Lower leg skin (tissue), 4 donors: Measurements from ENCODE around the gene DPYD. TPM values are rescaled to one million over a fixed set of nuclear protein-coding genes. Genes with fewer than 3 reads are reported as not detected.

Source experiments
- DNase-seq, 2 donors: peaks; one replicate each; pipeline ENCODE4 v3.0.0-alpha.2; 2019; ENCODE audit warnings: low spot score in 2 of 2
- H3K4me3 ChIP-seq: fragments of 200-600 bp; sonication (generic); 2 replicates; pipeline ENCODE4 v1.5.1; 2017; ENCODE audit warnings: mild to moderate bottlenecking, low read depth; ENCODE audit not compliant: poor library complexity, severe bottlenecking
- CTCF ChIP-seq, 3 donors: fragments of 450-650 bp; IDR thresholded peaks; one replicate each; pipeline ENCODE4 v1.5.1; 2016; ENCODE audit warnings: antibody characterized with exemption in 3 of 3, mild to moderate bottlenecking in 3 of 3, moderate library complexity in 2 of 3
- POLR2A ChIP-seq, 2 donors: fragments of 450-650 bp; IDR thresholded peaks; one replicate each; pipeline ENCODE4 v1.6.1; 2016 to 2017; ENCODE audit warnings: antibody characterized with exemption in 2 of 2, mild to moderate bottlenecking in 1 of 2, moderate library complexity in 1 of 2
- WGBS, 2 donors: methylation state at CpG; one replicate each; pipeline ENCODE4 v1.1.5; 2018; 5-methylcytosine and 5-hydroxymethylcytosine counted together
- intact Hi-C: fragments of 100-400 bp; cut with DNase I; formaldehyde crosslinking; loops from one replicate; pipeline ENCODE4 v1.15.0; 2023; ENCODE audit warnings: low total_unique reads
- total RNA-seq, 4 donors: library from RNA; depleted of rRNA; stranded (reverse); fragments of >200 nt; gene quantifications; one replicate each; pipeline ENCODE4 v1.1.0, GENCODE V29; 2016

DPYD gene
- total RNA-seq, 4 donors from 2014 or later = 10.6 to 16.1 (median 14.6) TPM

- H3K4me3 ChIP-seq = no peak overlapping the region
- DNase-seq = no peak
- TF ChIP-seq POLR2A (IDR thresholded peaks at IDR 0.05) (no peak), CTCF (IDR thresholded peaks at IDR 0.05) (no peak)
- intact Hi-C loops = no loop called here
- WGBS, 2 donors = 86 to 94% methylated on average over 2 of the region's 2 CpGs
These were observed 96.6 kb downstream of the DPYD start for GRCh38 chr1:97824200-97824599.

GRCh38 chr1:97820470-97821188 lies 100.2 kb downstream of the DPYD start:
- no peak overlapping the region for H3K4me3 ChIP-seq
- WGBS, 2 donors = 57 to 62% methylated on average over 6 of the region's 6 CpGs
- TF ChIP-seq POLR2A (IDR thresholded peaks at IDR 0.05) = no peak
- TF ChIP-seq CTCF (IDR thresholded peaks at IDR 0.05) = no peak
- intact Hi-C loops = no loop called here
- no peak for DNase-seq

- intact Hi-C loops = no loop called here
- no peak for TF ChIP-seq POLR2A (IDR thresholded peaks at IDR 0.05)
- TF ChIP-seq CTCF (IDR thresholded peaks at IDR 0.05) = no peak
- H3K4me3 ChIP-seq = no peak overlapping the region
- 48 to 49% methylated on average over 1 of the region's 1 CpG for WGBS, 2 donors
- DNase-seq = no peak
These were observed 103.9 kb downstream of the DPYD start for GRCh38 chr1:97816927-97817326.

- H3K4me3 ChIP-seq = no peak overlapping the region
- intact Hi-C loops = no loop called here
- 92 to 100% methylated on average over 3 of the region's 3 CpGs for WGBS, 2 donors
- TF ChIP-seq POLR2A (IDR thresholded peaks at IDR 0.05) = no peak
- TF ChIP-seq CTCF (IDR thresholded peaks at IDR 0.05) = no peak
- DNase-seq = no peak
These were observed 106.0 kb downstream of the DPYD start for GRCh38 chr1:97814804-97815203.

- no peak for TF ChIP-seq POLR2A (IDR thresholded peaks at IDR 0.05)
- no peak for DNase-seq
- no peak overlapping the region for H3K4me3 ChIP-seq
- intact Hi-C loops = no loop called here
- WGBS, 2 donors = 91 to 96% methylated on average over 1 of the region's 1 CpG
These were observed 106.7 kb downstream of the DPYD start for GRCh38 chr1:97814121-97814520.

- no peak overlapping the region for H3K4me3 ChIP-seq
- TF ChIP-seq CTCF (IDR thresholded peaks at IDR 0.05) = no peak
- intact Hi-C loops = no loop called here
- DNase-seq = no peak
These were observed 108.8 kb downstream of the DPYD start for GRCh38 chr1:97812076-97812475.
